NB4 (cell line): Measurements from ENCODE around the gene CACNA2D3.

Experiments used
- MYC ChIP-seq: IDR thresholded peaks from 2 replicates; pipeline ENCODE4 v1.6.1; 2011; ENCODE audit warnings: low read depth, low read length
- POLR2A ChIP-seq: IDR thresholded peaks from 2 replicates; pipeline ENCODE4 v1.6.1; 2011; ENCODE audit warnings: mild to moderate bottlenecking; ENCODE audit not compliant: insufficient read length; ENCODE audit errors: extremely low read depth
- TF ChIP-seq, protein P1 (sequence below): IDR thresholded peaks from one replicate; pipeline ENCODE4 v1.5.1; 2012; ENCODE audit warnings: low read depth, low read length
- TF ChIP-seq, protein P2 (sequence below): IDR thresholded peaks from 2 replicates; pipeline ENCODE4 v1.6.1; 2011; ENCODE audit warnings: low read depth, low read length

DNA sequence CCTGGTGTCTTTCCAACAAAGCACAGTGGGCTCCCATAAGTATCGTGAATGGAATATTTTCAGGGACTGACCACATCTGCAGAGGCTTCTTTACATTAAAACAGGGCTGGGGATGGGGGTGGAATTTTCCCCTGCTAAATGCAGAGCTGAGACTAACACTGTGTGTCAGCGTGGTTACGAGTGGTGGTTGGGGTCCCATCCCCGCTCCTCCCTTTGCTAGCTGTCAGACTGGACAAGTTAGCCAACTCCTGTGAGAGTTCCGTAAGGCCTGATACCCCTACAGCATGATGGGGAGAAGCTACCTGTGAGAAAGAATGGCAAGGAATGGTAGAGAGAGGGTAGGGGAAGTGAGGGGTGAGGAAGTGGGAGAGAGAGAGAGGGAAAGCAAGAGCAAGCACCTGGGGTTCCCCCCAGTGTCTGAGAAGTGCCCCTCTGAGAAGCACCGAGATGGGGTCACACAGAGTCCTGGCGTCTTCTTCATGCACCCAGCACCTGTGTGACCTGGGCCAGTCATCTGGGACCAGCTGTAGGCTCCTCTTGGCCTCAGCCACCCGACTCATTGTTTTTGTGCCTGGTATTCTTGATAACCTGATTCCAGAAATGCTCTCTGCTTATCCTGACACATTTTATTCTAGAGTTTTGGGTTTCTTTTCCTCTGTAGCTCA, 395.8 kb downstream of the CACNA2D3 start:
- no peak for TF ChIP-seq POLR2A
- TF ChIP-seq, protein P1, sequence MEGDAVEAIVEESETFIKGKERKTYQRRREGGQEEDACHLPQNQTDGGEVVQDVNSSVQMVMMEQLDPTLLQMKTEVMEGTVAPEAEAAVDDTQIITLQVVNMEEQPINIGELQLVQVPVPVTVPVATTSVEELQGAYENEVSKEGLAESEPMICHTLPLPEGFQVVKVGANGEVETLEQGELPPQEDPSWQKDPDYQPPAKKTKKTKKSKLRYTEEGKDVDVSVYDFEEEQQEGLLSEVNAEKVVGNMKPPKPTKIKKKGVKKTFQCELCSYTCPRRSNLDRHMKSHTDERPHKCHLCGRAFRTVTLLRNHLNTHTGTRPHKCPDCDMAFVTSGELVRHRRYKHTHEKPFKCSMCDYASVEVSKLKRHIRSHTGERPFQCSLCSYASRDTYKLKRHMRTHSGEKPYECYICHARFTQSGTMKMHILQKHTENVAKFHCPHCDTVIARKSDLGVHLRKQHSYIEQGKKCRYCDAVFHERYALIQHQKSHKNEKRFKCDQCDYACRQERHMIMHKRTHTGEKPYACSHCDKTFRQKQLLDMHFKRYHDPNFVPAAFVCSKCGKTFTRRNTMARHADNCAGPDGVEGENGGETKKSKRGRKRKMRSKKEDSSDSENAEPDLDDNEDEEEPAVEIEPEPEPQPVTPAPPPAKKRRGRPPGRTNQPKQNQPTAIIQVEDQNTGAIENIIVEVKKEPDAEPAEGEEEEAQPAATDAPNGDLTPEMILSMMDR = no peak
- TF ChIP-seq, protein P2, sequence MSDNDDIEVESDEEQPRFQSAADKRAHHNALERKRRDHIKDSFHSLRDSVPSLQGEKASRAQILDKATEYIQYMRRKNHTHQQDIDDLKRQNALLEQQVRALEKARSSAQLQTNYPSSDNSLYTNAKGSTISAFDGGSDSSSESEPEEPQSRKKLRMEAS = no peak
- no peak for TF ChIP-seq MYC
